Endodermal cell (in vitro differentiated cells): Measurements from ENCODE around the gene CMIP. TPM values are rescaled to one million over a fixed set of nuclear protein-coding genes. Genes with fewer than 3 reads are reported as not detected.

Source experiments
- DNase-seq: peaks from one replicate; pipeline ENCODE4 v3.0.0-alpha.2; 2017
- H3K27ac ChIP-seq: 2 replicates; pipeline ENCODE4 v1.5.1; 2013; ENCODE audit warnings: mild to moderate bottlenecking, low read depth, low read length, moderate library complexity
- H3K27me3 ChIP-seq: 2 replicates; pipeline ENCODE4 v1.6.1; 2013; ENCODE audit warnings: mild to moderate bottlenecking, low read length, moderate library complexity; ENCODE audit not compliant: insufficient read depth, control insufficient read depth, poor library complexity, severe bottlenecking
- H3K36me3 ChIP-seq: 2 replicates; pipeline ENCODE4 v1.7.0; 2013; ENCODE audit warnings: mild to moderate bottlenecking, low read length, moderate library complexity; ENCODE audit not compliant: control insufficient read depth, insufficient read depth
- H3K4me1 ChIP-seq: one replicate; pipeline ENCODE4 v1.7.0; 2013; ENCODE audit warnings: low read length; ENCODE audit not compliant: control insufficient read depth, insufficient read depth
- H3K4me3 ChIP-seq: 2 replicates; pipeline ENCODE4 v1.5.1; 2013; ENCODE audit warnings: mild to moderate bottlenecking, low read length, moderate library complexity
- H3K9ac ChIP-seq: 2 replicates; pipeline ENCODE4 v1.6.1; 2013; ENCODE audit warnings: mild to moderate bottlenecking, low read length, moderate library complexity; ENCODE audit not compliant: poor library complexity, severe bottlenecking; ENCODE audit errors: extremely low read depth
- H3K9me3 ChIP-seq: 2 replicates; pipeline ENCODE4 v1.6.1; 2013; ENCODE audit warnings: mild to moderate bottlenecking, low read length, moderate library complexity; ENCODE audit not compliant: control insufficient read depth
- H3K27ac Mint-ChIP-seq: 2 replicates; pipeline ENCODE4 v1.8.0; 2020; ENCODE audit warnings: mixed read lengths
- H3K27me3 Mint-ChIP-seq: 2 replicates; pipeline ENCODE4 v1.8.0; 2021; ENCODE audit warnings: mild to moderate bottlenecking, mixed read lengths; ENCODE audit not compliant: insufficient read depth
- H3K36me3 Mint-ChIP-seq: 2 replicates; pipeline ENCODE4 v1.8.0; 2020; ENCODE audit warnings: low read depth, mixed read lengths
- H3K4me1 Mint-ChIP-seq: 2 replicates; pipeline ENCODE4 v1.8.0; 2020; ENCODE audit warnings: mixed read lengths
- H3K4me3 Mint-ChIP-seq: 2 replicates; pipeline ENCODE4 v1.8.0; 2020; ENCODE audit warnings: mild to moderate bottlenecking, moderate library complexity, mixed read lengths
- H3K9me3 Mint-ChIP-seq: 2 replicates; pipeline ENCODE4 v1.8.0; 2020; ENCODE audit warnings: mild to moderate bottlenecking, mixed read lengths
- CTCF ChIP-seq: fragments of 200-600 bp; sonication (generic); conservative IDR thresholded peaks from 2 replicates; pipeline ENCODE4 v1.5.0; 2021; ENCODE audit warnings: antibody characterized with exemption, mild to moderate bottlenecking
- WGBS, 2 experiments: methylation state at CpG; one replicate each; pipeline versions ENCODE4 v1.1.5 to v1.1.7; 2013; ENCODE audit warnings: missing lambda C conversion rate in 2 of 2, mixed read lengths in 1 of 2; ENCODE audit not compliant: insufficient coverage in 1 of 2, insufficient read length in 1 of 2; 5-methylcytosine and 5-hydroxymethylcytosine counted together
- total RNA-seq, 2 donors: library from RNA; stranded (reverse); fragmentation: NEBNext Ultra II Directional in 1 of 2; extraction: Animal tissue kit (Norgen Biotek cat#: 25700) in 1 of 2; gene quantifications; 2 replicates in 1 of 2; 3 replicates in 1 of 2; pipeline ENCODE4 v1.2.1, GENCODE V29; 2021

CMIP gene
- total RNA-seq, 2 donors from 2014 or later, result 64.0 to 64.7 TPM

GRCh38 chr16:81496742-81497141 is 52.1 kb downstream of the CMIP start:
- no peaks in the 10 kb centered on the region for H3K4me1 ChIP-seq
- no peak for DNase-seq
- H3K27me3 Mint-ChIP-seq, result no peaks in the 10 kb centered on the region
- H3K4me3 Mint-ChIP-seq, result no peak overlapping the region
- no peak overlapping the region for H3K27ac ChIP-seq
- H3K36me3 Mint-ChIP-seq, result peaks cover 9% of the 10 kb centered on the region
- H3K27ac Mint-ChIP-seq, result no peak overlapping the region
- H3K27me3 ChIP-seq, result no peaks in the 10 kb centered on the region
- 76 to 93% methylated on average over 3 to 6 of the region's 6 CpGs for WGBS, 2 experiments
- H3K9ac ChIP-seq, result no peak overlapping the region
- H3K4me1 Mint-ChIP-seq, result peaks cover 5% of the 10 kb centered on the region
- no peak overlapping the region for H3K4me3 ChIP-seq
- no peaks in the 10 kb centered on the region for H3K36me3 ChIP-seq
- no peak for TF ChIP-seq CTCF
- no peaks in the 10 kb centered on the region for H3K9me3 Mint-ChIP-seq
- no peaks in the 10 kb centered on the region for H3K9me3 ChIP-seq

GRCh38 chr16:81497690-81498089 is 53.1 kb downstream of the CMIP start:
- Histone ChIP-seq H3K9ac (no peak overlapping the region), H3K27me3 (no peaks in the 10 kb centered on the region), H3K36me3 (no peaks in the 10 kb centered on the region), H3K27ac (peak overlapping the region; percentile 17), H3K4me3 (no peak overlapping the region), H3K9me3 (no peaks in the 10 kb centered on the region), H3K4me1 (no peaks in the 10 kb centered on the region)
- Mint-ChIP-seq H3K27me3 (no peaks in the 10 kb centered on the region), H3K4me3 (no peak overlapping the region), H3K4me1 (no peaks in the 10 kb centered on the region), H3K27ac (no peak overlapping the region), H3K36me3 (peaks cover 9% of the 10 kb centered on the region), H3K9me3 (no peaks in the 10 kb centered on the region)
- WGBS, 2 experiments, result 69 to 87% methylated on average over 4 to 10 of the region's 10 CpGs
- TF ChIP-seq CTCF, result peak; percentile 66
- no peak for DNase-seq

- Mint-ChIP-seq H3K27ac (no peak overlapping the region), H3K27me3 (no peaks in the 10 kb centered on the region), H3K9me3 (no peaks in the 10 kb centered on the region), H3K36me3 (peaks cover 9% of the 10 kb centered on the region), H3K4me3 (no peak overlapping the region), H3K4me1 (no peaks in the 10 kb centered on the region)
- Histone ChIP-seq H3K4me3 (no peak overlapping the region), H3K36me3 (no peaks in the 10 kb centered on the region), H3K27ac (no peak overlapping the region), H3K4me1 (no peaks in the 10 kb centered on the region), H3K9ac (no peak overlapping the region), H3K27me3 (no peaks in the 10 kb centered on the region), H3K9me3 (no peaks in the 10 kb centered on the region)
- no peak for TF ChIP-seq CTCF
- DNase-seq, result no peak
- 79 to 82% methylated on average over 5 to 11 of the region's 11 CpGs for WGBS, 2 experiments
Observed at GRCh38 chr16:81498351-81498750, 53.7 kb downstream of the CMIP start.
